ENCODE results near the gene INTS15.
"Not testable (repeated sequence)": the region's sequence is repeated elsewhere in the genome, so short reads cannot be mapped to it uniquely, and the experiment has no call there.

The INTS15 gene

GRCh38 chr7:6619961-6620360 is 30.1 kb downstream of the INTS15 start:
- no peak for DNase-seq

GRCh38 chr7:6621195-6622133 is 31.6 kb downstream of the INTS15 start:
- no peak for DNase-seq

- no peak for DNase-seq
These were observed 32.4 kb downstream of the INTS15 start for GRCh38 chr7:6622134-6622710.

- DNase-seq: no peak
These were observed 33.9 kb downstream of the INTS15 start for GRCh38 chr7:6623589-6624245.

GRCh38 chr7:6624246-6624611 is 34.4 kb downstream of the INTS15 start:
- no peak for DNase-seq

GRCh38 chr7:6628045-6628444 is 38.2 kb downstream of the INTS15 start:
- no peak for DNase-seq

GRCh38 chr7:6630007-6630849 is 40.4 kb downstream of the INTS15 start:
- DNase-seq: no peak

GRCh38 chr7:6631605-6632004 is 41.8 kb downstream of the INTS15 start:
- no peak for DNase-seq

GRCh38 chr7:6634021-6634420 is 44.2 kb downstream of the INTS15 start:
- DNase-seq: no peak

GRCh38 chr7:6634971-6635370 is 45.1 kb downstream of the INTS15 start:
- not testable (repeated sequence) for DNase-seq

GRCh38 chr7:6636741-6637543 is 47.1 kb downstream of the INTS15 start, which contains the start of gene ZNF316:
TSS of gene ZNF316 (plus strand) at chr7:6637318. CDS start at chr7:6642410, 5,092 bp downstream.
- peak; percentile 68 for DNase-seq

GRCh38 chr7:6637544-6638229 is 47.9 kb downstream of the INTS15 start:
- peak; percentile 57 for DNase-seq

- DNase-seq: no peak
These were observed 49.2 kb downstream of the INTS15 start for GRCh38 chr7:6639032-6639431.

- no peak for DNase-seq
These were observed 49.8 kb downstream of the INTS15 start for GRCh38 chr7:6639627-6640026.

GRCh38 chr7:6640246-6640721 is 50.5 kb downstream of the INTS15 start:
- DNase-seq: no peak

- no peak for DNase-seq
These were observed 51.6 kb downstream of the INTS15 start for GRCh38 chr7:6641305-6642035.

- DNase-seq: no peak
These were observed 52.5 kb downstream of the INTS15 start for GRCh38 chr7:6642239-6642839.

GRCh38 chr7:6642861-6643640 is 53.2 kb downstream of the INTS15 start:
- DNase-seq: no peak

Data from activated CD4-positive, alpha-beta T cell treated with anti-CD3 and anti-CD28 coated beads, Interleukin-2, Interleukin-6, amounts not matched to agents 100 ng/mL and 50 ng/mL, durations not matched to agents 16 hours and 8 hours (primary cell).